ENCODE results near the gene ATP5PO.
"Not testable (repeated sequence)": the region's sequence is repeated elsewhere in the genome, so short reads cannot be mapped to it uniquely, and the experiment has no call there.

Gene ATP5PO

DNA sequence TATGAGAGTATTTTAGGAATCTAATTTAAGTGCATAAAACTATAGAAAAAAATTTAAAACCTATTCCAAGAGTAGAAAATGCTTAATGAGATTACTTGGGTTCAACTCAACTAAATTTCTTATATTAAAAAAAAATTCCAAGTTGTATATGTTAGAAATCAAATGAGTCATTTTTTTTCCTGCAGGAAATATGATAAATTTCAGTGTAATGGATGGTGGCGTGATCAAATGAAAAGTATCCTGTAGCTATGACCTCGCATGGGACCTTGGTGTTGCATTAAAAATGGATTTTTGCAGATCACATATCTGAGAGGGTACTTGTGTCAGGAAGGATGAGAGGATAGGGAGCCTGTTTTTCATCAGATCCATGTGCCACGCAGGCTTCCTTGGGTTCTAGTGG, 17.9 kb downstream of the ATP5PO start:
- no peak for DNase-seq

DNA sequence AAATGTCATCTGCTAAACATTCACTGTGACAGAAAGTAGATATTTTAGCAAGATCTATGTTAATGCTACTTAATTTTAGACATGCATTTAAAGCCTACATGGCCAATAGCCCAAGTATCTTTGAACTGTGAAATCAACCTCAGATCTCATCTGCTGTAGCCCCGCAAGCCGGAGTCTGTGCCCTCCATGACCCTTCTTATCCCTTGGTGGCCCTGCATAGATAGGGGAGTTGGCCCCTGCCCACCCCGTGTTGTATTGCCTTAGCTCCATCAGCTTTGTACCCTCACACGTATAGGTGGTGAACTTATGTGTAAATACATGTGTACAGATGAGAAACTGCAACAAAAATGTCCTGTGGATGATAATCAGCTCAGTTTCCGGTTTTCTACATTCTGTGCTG, 18.5 kb downstream of the ATP5PO start:
- DNase-seq = no peak

DNA sequence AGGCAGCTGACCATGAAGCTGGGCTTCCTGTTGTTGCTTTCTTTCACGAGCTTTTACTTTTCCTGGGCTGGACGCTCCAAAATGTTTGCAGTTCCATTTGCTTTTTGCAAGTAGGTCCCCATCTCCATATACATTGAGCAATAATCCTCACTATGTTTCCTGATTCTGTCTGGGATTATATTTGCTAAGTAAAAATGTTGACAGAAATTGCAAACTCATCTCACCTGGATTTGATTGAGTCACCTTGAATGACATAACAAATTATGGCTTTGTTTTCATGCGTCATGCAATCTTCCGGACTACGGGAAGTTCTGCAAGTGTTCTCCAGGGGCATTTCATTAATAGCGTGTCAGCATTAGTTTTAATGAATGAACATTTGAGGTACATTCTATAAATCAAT, 18.9 kb downstream of the ATP5PO start:
- DNase-seq = no peak

DNA sequence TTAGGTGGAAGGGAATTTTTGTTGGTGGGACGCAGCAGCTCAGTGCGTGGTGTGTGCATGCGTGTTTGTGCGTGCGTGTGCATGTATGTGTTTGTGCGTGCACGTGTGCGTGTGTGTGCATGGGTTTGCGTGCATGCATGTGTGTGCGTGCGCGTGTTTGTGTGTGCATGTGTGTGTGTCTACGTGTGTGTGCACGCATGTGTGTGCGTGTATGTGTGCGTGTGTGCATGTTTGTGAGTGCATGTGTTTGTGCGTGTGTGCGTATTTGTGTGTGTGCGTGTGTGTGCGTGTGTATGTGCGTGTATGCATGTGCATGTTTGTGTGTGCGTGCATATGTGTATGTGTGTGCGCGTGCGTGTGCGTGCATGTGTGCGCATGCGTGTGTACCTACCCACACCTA, 20.2 kb downstream of the ATP5PO start:
- no peak for DNase-seq

DNA sequence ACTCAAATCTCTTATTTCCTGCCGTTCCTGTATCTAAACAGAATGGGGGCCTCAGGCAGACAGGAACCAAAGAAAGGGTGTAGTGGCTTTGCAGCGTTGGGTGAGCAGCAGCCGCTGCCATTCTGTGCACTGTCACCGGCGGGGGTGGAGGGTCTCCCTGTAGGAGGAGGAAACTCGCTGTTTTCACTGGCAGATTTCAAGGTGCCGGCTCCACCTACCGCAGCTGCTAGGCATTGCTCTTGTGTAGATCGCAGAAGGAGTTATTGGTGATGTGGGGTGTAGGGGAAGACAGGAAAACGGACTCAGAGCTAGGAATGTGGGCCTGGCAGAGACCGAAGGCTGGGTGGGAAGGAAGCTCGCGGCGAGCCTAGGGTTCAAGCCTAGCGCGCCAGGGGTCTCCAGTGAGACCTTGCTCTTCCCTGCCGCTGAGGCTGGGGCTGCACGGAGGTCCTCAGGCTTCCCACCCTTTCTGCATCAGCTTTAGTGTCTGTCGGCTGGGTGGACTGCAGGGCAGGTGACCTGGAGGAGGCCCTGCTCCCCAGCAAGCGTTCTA, 20.8 kb downstream of the ATP5PO start:
- peak; percentile 35 for DNase-seq

DNA sequence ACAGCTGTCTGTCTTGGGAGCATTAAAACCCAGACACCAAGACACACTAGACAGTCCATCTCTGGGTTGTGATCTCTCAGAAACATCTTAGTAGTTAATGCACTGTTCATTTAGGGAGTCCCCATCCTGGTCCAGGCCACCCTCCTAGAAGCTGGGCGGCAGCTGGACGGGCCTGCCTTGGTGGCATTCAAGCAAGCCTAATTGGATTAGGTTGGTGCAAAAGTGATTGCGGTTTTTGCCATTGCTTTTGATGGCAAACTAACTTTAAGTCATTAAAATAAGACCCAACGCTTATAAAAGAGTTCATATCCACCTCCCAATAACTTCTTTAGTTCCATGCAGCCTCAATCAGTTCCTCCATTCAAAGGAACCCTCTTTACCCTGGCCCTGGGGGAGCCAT, 21.7 kb downstream of the ATP5PO start:
- no peak for DNase-seq

DNA sequence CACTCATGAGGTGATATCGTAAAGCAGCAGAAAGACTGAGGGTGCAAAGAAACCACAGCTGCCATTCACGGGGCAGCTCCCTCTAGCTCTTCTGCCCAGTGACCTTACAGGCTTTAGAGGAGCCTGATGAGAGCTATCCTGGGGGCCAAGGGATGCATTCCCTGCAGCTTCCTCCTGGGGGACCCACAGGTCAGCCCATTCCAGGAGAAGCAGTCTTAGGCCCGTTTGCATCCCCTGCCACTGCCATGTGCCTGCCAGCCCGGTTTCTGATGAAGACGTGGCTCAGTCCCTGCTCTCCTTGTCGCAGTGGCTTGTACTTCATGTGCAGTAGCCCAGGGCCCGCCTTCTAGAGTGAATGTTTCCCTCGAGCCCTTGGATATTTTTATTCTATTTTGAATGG, 22.8 kb downstream of the ATP5PO start:
- no peak for DNase-seq

DNA sequence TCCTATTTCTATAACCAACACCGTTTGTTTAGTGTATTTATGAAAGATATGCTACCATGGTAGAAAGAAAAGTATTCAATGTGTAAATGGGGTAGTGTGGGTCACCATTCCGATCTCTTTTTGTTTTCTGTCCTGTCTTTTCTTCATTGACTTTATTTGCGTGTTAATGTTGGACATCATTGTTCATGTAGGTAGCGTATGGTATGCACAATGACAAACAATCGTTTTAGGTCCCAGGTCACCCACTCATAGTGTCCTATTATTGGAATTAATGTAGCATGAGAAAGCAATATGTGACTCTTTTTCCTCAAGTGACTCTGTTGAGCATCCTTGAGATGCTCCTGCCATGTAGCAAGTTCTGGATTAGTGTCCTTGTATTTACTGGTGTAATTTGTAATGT, 25.4 kb downstream of the ATP5PO start:
- DNase-seq = no peak

DNA sequence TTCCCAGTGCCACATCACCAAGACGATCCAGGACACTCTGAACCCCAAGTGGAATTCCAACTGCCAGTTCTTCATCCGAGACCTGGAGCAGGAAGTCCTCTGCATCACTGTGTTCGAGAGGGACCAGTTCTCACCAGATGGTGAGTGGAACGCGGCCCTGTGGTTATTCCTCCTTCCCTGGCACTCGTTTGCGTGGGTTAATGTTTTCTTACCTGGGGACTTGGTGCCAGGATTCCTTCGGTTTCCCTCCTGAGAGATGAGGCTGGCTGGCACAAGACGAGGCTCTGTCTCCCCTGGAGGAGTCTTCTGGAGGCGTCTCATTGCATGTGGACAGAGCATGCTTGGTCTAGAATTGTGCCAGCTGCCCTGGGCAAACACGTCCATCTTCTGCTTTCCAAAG, 29.3 kb downstream of the ATP5PO start:
- DNase-seq = no peak

DNA sequence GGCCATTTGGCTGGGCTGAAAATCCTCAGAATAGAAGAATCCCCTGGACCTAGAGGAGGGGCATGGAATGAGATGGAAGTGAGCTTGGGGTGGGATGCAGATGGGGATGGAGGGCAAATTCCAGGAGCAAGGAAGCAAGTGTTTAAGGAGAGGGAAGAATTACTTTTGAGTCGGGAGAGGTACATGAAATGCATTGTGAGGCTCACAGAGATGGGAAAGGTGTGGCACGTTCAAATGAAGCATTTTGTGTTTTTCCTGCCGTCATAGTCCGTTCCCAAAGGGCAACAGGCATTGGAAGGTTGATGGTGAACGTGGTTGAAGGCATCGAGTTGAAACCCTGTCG, 30.5 kb downstream of the ATP5PO start:
- no peak for DNase-seq

DNA sequence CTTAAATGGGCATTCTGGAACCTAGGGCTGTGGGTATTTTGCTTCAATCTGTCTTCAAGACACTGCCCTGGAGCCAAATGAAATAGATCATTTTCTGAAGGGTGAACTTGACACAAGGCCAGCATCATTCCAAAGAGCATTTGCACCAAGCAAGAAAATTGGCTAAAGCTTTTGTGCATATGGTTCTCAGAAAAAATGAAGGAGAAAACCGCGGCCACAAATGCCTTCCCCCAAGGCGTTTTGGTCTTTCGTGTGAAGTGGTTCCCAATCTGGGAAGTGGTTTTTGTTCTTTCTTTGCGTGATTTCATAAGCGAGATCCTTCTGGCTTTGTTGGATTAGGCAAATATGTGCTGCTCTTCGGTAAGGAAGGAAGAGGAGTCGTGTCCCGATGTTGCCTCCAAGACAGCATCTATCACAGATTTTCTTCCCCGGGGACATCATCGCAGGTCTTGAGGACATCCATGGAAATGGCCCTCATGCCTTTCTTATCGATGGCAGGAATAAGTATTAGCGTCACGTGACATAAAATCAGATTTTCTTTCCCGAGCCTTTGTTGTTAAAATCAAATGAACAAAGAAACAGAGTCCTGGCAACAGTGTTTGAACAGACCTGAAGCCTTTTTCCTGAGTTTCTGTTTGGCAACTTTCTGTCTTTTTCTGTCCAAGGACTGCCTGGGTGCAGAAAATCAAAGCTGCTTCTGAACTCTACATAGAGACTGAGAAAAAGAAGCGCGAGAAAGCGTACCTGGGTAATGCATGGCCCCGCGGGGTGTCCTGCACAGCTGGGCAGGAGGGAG, 31.0 kb downstream of the ATP5PO start:
- DNase-seq = no peak

DNA sequence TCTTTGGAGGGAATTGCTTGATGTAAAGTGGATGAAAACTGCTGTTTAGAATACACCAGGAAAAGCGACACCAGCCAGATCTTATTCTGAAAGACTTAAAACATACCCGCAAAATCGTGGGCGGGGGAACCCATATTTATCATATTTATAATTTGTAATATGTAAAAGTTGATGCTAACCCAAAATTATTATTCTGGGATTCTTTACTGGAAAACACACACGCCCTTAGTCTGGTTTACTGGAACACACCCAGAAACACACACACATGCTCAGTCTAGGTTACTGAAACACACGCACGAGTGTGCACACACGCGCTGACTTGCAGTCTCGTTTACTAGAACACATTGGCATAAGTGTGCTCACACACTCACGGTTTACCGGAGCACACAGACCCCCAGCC, 32.5 kb downstream of the ATP5PO start:
- no peak for DNase-seq

DNA sequence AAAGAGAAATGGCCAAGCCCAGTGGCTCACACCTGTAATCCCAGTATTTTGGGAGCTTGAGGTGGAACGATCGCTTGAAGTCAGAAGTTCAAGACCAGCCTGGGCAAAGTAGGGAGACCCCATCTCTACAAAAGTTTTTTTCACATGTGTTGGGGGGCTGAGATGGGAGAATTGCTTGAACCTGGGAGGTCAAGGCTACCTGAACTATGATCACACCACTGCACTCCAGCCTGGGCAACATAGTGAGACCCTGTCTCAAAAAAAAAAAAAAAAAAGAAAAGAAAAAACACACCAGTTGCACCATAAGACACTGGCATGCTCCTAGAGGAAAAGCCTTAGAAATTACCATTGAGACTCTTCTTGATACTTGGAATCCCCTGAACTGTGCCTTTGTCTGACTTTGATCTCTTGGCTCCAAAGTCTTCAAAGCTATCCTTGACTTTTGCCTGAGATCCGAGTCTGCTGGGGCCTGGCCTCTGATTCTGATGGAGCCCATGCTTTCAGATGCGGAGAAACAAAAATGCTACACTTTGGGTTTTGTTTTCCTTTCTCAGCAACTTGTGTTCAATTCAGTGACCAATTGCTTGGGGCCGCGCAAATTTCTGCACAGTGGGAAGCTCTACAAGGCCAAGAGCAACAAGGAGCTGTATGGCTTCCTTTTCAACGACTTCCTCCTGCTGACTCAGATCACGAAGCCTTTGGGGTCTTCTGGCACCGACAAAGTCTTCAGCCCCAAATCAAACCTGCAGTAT, 33.7 kb downstream of the ATP5PO start:
- DNase-seq = no peak

DNA sequence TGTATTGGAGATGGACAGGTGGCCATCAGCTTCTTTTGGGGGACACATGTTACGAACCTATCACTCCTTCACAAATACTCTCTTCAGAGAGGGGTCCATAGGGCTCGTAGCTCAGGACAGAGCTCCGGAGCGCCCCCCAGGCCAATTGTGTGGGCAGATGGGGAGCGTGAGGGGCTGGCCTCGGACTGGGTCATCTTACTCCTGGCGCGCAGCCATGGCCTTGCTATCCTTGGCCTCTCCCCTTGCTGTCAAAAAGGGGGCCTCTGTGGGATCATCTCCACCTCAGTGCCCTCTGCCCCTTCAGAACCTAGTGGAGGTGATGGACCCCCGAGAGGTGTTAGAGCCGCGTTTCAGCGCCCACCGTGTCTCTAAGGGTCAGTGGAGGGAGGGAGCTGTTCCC, 35.0 kb downstream of the ATP5PO start:
- DNase-seq = no peak

DNA sequence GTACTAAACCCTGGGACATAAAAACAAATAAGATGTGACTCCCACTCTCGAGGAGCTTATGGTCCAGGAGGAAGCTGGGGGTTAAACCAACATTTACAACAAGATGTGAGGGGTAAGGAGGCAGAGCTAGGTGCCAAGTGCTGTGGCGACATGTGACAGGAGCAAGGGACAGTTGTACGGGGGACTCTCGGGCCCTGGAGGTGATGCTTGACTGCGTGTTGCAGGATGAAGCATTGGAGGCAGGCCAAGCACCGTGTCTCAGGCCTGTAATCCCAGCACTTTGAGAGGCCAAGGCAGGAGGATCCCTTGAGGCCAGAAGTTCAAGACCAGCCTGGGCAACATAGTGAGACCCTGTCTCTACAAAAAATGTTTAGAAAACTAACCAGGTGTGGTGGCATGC, 36.8 kb downstream of the ATP5PO start:
- DNase-seq = no peak

DNA sequence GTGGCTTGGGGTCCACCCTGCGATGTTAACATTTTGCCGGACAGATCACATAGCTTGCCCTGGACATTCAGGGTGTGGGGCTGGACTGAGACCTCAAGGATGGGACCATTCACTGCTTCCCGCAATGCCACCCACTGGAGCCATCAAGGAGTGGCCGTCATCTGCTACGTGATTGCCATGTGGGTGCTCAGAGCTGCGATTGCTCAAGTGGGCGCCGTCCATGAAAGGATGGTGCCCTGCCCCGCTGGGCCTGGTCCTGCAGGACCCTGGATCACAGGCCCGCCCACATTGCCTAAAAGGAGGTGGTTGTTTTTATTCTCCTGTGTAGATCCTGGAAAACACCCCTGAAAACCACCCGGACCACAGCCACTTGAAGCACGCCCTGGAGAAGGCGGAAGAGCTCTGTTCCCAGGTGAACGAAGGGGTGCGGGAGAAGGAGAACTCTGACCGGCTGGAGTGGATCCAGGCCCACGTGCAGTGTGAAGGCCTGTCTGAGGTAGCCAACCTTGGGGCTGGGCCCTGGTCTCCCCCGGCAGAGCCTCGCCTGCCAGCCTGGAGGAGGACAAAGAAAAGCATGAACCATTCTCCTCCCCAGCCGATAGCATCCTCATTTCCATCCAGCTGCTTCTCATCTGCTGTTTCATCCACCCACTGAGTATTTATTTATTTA, 40.4 kb downstream of the ATP5PO start:
- no peak for DNase-seq

DNA sequence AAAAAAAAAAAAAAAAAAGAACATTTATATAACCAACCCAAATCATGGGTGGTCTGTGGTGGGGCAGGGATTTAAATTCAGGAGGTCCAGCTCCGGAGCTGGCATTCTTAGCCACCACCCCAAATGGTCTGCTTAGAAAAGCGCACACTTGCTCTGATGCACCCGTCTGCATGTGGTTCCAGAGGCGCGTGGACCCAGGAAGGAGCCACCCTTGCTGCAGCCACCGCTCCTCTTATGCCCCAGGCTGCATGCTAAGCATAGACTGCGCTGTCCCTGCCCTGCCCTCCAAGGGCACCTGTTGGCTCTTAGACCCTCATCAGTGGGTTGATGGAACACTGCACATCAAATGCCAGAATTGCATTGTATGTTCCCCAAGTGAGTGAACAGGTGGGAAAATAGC, 41.4 kb downstream of the ATP5PO start:
- no peak for DNase-seq

DNA sequence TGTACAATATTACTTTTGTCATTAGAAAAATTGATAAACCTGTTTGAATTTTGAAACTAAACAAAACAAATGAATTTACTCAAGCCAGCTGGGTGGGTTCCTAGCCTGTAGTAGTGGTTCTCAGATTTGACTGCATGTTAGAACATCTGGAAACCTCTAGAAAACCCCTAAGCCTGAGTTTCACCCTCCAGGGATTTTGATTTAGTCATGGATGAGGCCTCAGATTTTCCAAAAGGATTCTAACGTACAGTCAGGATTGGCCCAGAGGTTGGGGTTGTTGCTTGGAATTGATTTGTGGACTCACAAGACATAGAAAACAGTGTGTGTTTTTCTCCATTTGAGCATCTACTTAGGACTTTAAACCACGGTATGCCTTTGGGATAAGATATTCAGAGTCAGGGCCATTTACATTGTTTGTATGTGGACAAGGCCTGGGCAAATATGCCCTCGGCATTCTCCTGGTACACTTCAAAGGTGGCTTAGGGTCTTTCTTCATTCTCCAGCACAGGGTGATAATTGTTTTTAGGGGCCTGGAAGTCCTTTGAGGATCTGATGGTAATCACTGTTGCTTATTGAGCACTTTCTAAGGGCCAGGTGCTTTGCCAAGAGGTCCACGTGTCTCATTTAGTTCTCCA, 42.6 kb downstream of the ATP5PO start:
- no peak for DNase-seq

DNA sequence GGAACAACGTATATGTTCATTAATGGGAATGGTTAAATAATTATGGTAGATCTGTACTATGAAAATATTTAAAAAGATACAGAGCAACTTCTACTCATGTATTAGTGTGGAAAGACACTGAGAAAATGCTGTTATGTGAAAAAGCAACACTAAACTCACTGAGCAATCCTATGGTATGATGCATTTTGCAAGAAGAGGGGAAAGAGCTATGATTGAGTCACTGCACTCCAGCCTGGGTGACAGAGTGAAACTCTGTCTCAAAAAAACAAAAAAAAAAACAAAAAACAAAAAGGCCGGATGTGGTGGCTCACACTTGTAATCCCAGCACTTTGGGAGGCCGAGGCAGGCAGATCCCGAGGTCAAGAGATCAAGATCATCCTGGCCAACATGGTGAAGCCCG, 44.4 kb downstream of the ATP5PO start:
- no peak for DNase-seq

DNA sequence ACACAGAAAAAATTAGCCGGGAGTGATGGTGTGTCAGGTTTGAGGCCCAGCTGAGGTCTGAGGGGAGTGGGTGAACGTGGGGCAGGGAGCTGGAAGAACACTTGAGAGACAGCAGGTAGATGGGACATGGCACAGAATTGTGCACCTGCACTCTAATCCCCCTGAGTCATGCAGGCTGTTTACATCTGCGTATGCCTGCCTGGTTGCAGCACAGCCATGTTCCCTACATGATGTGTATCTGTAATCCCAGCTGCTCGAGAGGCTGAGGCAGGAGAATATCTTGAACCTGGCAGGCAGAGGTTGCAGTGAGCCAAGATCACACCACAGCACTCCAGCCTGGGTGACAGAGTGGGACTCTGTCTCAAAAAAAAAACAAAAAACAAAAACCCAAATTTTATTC, 44.8 kb downstream of the ATP5PO start:
- DNase-seq = no peak

DNA sequence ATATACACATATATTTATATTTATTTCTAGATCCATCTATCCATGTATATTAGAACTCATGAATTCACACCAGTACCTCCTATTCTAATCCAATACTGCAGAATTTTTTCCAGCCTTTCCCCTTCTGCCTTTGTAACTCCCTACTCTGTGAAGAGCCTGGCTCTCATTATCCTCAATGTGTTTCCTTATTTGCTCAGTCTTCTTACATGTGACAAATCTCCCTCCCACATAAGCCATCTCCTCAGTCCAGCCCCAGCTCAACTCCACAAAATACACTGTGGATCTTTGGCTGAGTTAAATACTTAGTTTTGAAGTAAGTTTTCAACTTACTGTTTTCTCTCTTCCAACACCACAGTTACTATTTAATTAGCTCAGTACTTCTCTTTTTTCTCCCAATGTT, 45.7 kb downstream of the ATP5PO start:
- DNase-seq = no peak

DNA sequence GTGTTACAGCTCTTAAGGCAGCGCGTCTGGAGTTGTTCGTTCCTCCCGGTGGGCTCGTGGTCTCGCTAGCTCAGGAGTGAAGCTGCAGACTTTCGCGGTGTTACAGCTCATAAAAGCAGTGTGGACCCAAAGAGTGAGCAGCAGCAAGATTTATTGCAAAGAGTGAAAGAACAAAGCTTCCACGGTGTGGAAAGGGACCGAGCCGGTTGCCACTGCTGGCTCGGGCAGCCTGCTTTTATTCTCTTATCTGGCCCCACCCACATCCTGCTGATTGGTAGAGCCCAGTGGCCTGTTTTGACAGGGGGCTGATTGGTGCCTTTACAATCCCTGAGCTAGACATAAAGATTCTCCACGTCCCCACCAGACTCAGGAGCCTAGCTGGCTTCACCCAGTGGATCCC, 47.7 kb downstream of the ATP5PO start:
- DNase-seq = not testable (repeated sequence)

DNA sequence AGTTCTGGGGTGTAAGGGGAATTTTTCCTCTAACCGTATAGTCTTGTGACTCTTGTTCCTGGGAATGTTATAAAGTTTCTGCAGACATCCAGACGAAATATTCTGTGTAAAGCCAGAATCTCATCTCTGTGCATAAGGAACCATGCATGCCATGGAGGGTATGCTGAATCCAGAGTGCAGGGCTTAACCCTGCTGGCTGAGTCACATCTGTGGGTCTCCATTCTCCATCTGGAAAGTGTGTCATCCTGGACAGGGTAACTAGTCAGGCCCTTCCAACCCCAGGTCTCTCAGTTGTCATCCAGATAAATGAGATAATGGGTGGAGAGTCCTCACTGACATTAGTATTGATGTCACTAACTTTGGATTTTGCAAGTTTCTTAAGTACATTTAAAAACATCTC, 48.8 kb downstream of the ATP5PO start:
- no peak for DNase-seq

All from CD4-positive, alpha-beta T cell treated with Interleukin-4 for 4 hours (primary cell).